ENCODE measurements around the gene FLNC.

The FLNC gene

GRCh38 chr7:128902761-128903585, 72.8 kb downstream of the FLNC start:
- Histone ChIP-seq H3K36me3 (ENCODE audit: insufficient read depth, low read length) (no peaks in the 10 kb centered on the region), H3K27me3 (ENCODE audit: insufficient read depth, low read length, poor library complexity, severe bottlenecking) (no peaks in the 10 kb centered on the region), H3F3A (ENCODE audit: low read depth) (no peaks in the 10 kb centered on the region), H3K4me2 (ENCODE audit: low read depth, low read length, poor library complexity, severe bottlenecking) (no peak overlapping the region), H4K20me1 (ENCODE audit: insufficient read depth, low read length, poor library complexity, severe bottlenecking) (no peaks in the 10 kb centered on the region), H3K4me3 (ENCODE audit: low read length, poor library complexity, severe bottlenecking) (no peak overlapping the region), H3K9me3 (ENCODE audit: insufficient read depth, low read depth, low read length) (0 out of 2 replicates have a peak, but pooled peaks cover 4% of the 10 kb centered on the region), H2AFZ (ENCODE audit: low read length) (no peak overlapping the region), H3K9me2 (replicated peaks; ENCODE audit: low read depth, low read length) (no peaks in the 10 kb centered on the region), H3K79me2 (ENCODE audit: insufficient read depth, low read length) (no peaks in the 10 kb centered on the region), H3K4me1 (ENCODE audit: insufficient read depth, low read length, poor library complexity, severe bottlenecking) (peaks cover 4% of the 10 kb centered on the region), H3K9ac (ENCODE audit: low read depth, low read length, poor library complexity, severe bottlenecking) (no peak overlapping the region)
- TF ChIP-seq CTCF (conservative IDR thresholded peaks at IDR 0.05; ENCODE audit: low read length): no peak
- TF ChIP-seq EZH2phosphoT487 (IDR thresholded peaks at IDR 0.05; ENCODE audit: borderline replicate concordance): no peak

GRCh38 chr7:128903621-128904361, 73.6 kb downstream of the FLNC start:
- no peak for TF ChIP-seq CTCF (conservative IDR thresholded peaks at IDR 0.05; ENCODE audit: low read length)
- no peak for TF ChIP-seq EZH2phosphoT487 (IDR thresholded peaks at IDR 0.05; ENCODE audit: borderline replicate concordance)
- H3K36me3 ChIP-seq (ENCODE audit: insufficient read depth, low read length): no peaks in the 10 kb centered on the region
- H3K9me3 ChIP-seq (ENCODE audit: insufficient read depth, low read depth, low read length): 0 out of 2 replicates have a peak, but pooled peaks cover 4% of the 10 kb centered on the region
- no peaks in the 10 kb centered on the region for H3F3A ChIP-seq (ENCODE audit: low read depth)
- no peaks in the 10 kb centered on the region for H3K9me2 ChIP-seq (replicated peaks; ENCODE audit: low read depth, low read length)
- no peaks in the 10 kb centered on the region for H3K27me3 ChIP-seq (ENCODE audit: insufficient read depth, low read length, poor library complexity, severe bottlenecking)
- H3K4me2 ChIP-seq (ENCODE audit: low read depth, low read length, poor library complexity, severe bottlenecking): no peak overlapping the region
- peaks cover 4% of the 10 kb centered on the region for H3K4me1 ChIP-seq (ENCODE audit: insufficient read depth, low read length, poor library complexity, severe bottlenecking)
- H2AFZ ChIP-seq (ENCODE audit: low read length): no peak overlapping the region; the same call in 1 of the 2 replicates
- H3K9ac ChIP-seq (ENCODE audit: low read depth, low read length, poor library complexity, severe bottlenecking): no peak overlapping the region
- H4K20me1 ChIP-seq (ENCODE audit: insufficient read depth, low read length, poor library complexity, severe bottlenecking): no peaks in the 10 kb centered on the region
- H3K79me2 ChIP-seq (ENCODE audit: insufficient read depth, low read length): no peaks in the 10 kb centered on the region
- H3K4me3 ChIP-seq (ENCODE audit: low read length, poor library complexity, severe bottlenecking): no peak overlapping the region

- H3K79me2 ChIP-seq (ENCODE audit: insufficient read depth, low read length): no peaks in the 10 kb centered on the region
- 0 out of 2 replicates have a peak, but pooled peaks cover under 1% of the 10 kb centered on the region for H3K9me3 ChIP-seq (ENCODE audit: insufficient read depth, low read depth, low read length)
- peak overlapping the region; percentile 23 for H3K4me2 ChIP-seq (ENCODE audit: low read depth, low read length, poor library complexity, severe bottlenecking)
- no peak overlapping the region for H3K9ac ChIP-seq (ENCODE audit: low read depth, low read length, poor library complexity, severe bottlenecking)
- H3F3A ChIP-seq (ENCODE audit: low read depth): no peaks in the 10 kb centered on the region
- peak overlapping the region; percentile 47 for H2AFZ ChIP-seq (ENCODE audit: low read length)
- no peaks in the 10 kb centered on the region for H3K36me3 ChIP-seq (ENCODE audit: insufficient read depth, low read length)
- no peaks in the 10 kb centered on the region for H3K27me3 ChIP-seq (ENCODE audit: insufficient read depth, low read length, poor library complexity, severe bottlenecking)
- TF ChIP-seq EZH2phosphoT487 (IDR thresholded peaks at IDR 0.05; ENCODE audit: borderline replicate concordance) (no peak), CTCF (conservative IDR thresholded peaks at IDR 0.05; ENCODE audit: low read length) (peak; percentile 89)
- H3K4me1 ChIP-seq (ENCODE audit: insufficient read depth, low read length, poor library complexity, severe bottlenecking): peaks cover 4% of the 10 kb centered on the region
- no peaks in the 10 kb centered on the region for H4K20me1 ChIP-seq (ENCODE audit: insufficient read depth, low read length, poor library complexity, severe bottlenecking)
- H3K9me2 ChIP-seq (replicated peaks; ENCODE audit: low read depth, low read length): no peaks in the 10 kb centered on the region
- peak overlapping the region; percentile 11 for H3K4me3 ChIP-seq (ENCODE audit: low read length, poor library complexity, severe bottlenecking)
These were observed 74.4 kb downstream of the FLNC start for GRCh38 chr7:128904381-128905197.
